HG02938 (cell line): ENCODE measurements around the gene OR2V1.
A peak's percentile ranks its signal among the peaks of the same experiment; 100 is the strongest.
"Not testable (repeated sequence)": the region's sequence is repeated elsewhere in the genome, so short reads cannot be mapped to it uniquely, and the experiment has no call there.

ENCODE experiments used
- ATAC-seq: cut with Tn5 transposase; IDR thresholded peaks from one replicate; pipeline ENCODE4 v1.9.1; 2021; ENCODE audit warnings: mild to moderate bottlenecking, moderate library complexity; ENCODE audit not compliant: unreplicated experiment

The OR2V1 gene

DNA sequence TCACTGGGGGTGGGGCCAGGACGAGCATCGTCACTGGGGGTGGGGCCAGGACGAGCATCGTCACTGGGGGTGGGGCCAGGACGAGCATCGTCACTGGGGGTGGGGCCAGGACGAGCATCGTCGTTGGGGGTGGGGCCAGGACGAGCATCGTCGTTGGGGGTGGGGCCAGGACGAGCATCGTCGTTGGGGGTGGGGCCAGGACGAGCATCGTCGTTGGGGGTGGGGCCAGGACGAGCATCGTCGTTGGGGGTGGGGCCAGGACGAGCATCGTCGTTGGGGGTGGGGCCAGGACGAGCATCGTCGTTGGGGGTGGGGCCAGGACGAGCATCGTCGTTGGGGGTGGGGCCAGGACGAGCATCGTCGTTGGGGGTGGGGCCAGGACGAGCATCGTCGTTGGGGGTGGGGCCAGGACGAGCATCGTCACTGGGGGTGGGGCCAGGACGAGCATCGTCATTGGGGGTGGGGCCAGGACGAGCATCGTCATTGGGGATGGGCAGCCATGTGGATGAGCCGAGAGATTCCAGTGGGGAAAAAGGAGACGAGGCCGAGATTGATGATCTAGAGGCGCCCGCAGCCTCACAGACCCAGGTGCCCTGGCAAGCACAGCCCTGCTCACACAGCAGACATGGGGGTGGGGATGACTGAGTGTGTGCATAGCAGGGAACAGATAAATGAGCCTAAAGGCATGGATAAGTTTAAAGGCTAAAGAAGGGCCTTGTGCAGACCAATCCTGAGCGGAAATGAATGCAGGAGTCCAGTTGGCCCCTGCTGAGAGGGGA is 30.0 kb upstream of the OR2V1 start:
- not testable (repeated sequence) for ATAC-seq

GRCh38 chr5:181160152-181160754 is 29.3 kb upstream of the OR2V1 start:
- ATAC-seq, result peak; percentile 63

- ATAC-seq, result peak; percentile 62
Observed at GRCh38 chr5:181159286-181160151, 28.6 kb upstream of the OR2V1 start.

GRCh38 chr5:181158869-181159268 is 27.9 kb upstream of the OR2V1 start:
- ATAC-seq, result no peak

GRCh38 chr5:181156758-181157157 is 25.8 kb upstream of the OR2V1 start:
- no peak for ATAC-seq

DNA sequence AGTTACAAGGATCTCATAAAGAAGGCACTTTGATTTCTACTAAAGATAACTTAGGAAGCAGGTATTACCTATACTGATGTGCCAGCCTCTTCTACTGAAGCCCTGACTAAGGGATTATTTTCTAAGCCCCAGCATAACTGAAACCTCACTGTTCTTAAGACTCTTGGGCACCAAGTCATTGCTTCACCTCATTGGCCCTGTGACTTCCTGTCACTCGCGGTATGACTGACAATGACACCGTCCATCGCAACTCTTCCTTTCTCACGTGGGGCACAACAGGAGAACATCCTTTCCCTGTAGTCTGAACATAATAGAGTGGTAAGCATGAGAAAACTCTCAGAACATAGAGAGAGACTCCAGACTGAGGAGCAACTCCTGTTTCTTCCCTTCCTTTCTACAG is 22.8 kb upstream of the OR2V1 start:
- ATAC-seq, result no peak

DNA sequence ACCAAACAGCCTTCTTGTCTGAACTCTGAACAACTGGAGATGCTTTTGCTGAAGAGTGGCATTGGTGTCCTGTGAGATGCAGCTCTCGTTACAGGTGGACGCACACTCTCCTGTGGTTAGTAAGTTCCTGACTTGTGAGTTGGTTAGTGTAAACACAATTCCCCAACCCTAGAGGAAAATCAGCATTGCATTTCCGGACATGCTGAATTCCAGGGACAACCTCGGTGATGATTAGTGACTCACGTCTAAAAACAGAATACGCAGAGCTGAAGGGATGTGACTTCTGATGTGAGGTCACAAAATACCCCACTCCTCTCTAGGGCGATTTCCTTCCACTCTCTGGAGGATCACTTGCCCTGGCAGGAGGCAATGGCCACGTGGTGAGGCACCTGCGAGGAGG is 21.4 kb upstream of the OR2V1 start:
- ATAC-seq, result no peak

- no peak for ATAC-seq
Observed at GRCh38 chr5:181151146-181151545, 20.2 kb upstream of the OR2V1 start.

DNA sequence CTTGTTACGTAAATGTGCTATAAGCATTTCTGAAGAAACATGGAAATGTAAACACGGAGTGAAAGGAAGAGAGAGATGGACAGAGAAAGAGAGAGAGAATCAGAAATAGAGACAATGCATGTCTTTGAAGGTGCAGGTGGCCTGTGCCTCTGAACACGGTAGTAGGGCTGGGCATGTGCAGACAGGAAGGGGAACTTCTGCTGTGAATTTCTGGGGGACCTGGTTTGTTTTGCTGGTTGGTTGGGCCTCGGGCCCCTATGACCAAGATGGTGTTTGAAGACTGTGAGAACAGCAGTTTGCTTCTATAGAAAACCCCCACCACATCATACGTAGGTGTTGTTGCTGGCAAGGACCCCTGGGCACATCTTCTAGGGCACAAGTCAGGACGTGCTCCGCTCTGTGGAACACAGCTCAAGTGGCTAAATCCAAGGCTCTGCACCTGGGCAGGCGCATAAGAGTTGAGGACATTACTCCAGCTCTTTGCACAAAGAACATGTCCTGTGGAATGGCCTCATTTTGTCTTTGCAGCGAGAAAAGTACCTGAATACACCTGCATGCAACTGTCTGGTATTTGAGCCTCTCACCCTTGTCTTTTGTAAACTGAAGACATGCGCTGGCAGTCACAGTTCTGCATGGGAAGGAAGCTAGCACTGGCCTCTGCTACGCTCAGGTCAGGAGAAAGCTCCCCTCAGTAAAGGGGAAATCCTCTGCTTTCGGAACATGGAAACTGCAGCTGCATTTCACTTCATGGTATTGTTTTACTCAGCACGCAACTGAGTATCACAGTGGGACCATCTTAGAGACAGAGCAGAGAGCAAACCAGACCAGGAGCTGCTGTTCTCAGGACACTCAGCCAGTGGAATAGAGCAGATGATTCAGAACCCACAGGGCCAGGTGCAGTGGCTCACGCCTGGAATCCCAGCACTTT is 19.1 kb upstream of the OR2V1 start:
- no peak for ATAC-seq

DNA sequence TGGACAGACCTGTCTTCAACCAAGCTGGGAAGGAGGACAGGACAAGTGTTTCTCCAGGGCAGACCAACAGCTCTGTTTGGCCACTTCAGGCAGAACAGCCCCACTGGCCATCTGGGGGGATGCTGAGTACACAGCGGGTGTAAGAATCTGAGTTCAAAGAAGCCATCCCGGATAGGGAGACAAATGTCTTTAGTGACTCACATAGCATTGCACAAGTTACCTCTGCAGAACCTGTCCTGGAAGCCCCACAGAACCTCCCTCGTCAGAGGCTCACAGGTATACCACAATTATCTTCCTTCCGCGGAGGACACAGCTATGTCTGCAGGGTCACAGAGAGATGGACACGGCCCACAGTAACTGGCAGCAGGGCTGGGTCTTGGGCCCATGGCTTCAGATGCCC is 18.4 kb upstream of the OR2V1 start:
- ATAC-seq, result no peak

GRCh38 chr5:181146927-181147636 is 16.1 kb upstream of the OR2V1 start, which contains the start of gene OR2V2:
Gene OR2V2 (plus strand): TSS chr5:181147586. CDS start chr5:181154943, 7,357 bp downstream.
- ATAC-seq, result not testable (repeated sequence)

DNA sequence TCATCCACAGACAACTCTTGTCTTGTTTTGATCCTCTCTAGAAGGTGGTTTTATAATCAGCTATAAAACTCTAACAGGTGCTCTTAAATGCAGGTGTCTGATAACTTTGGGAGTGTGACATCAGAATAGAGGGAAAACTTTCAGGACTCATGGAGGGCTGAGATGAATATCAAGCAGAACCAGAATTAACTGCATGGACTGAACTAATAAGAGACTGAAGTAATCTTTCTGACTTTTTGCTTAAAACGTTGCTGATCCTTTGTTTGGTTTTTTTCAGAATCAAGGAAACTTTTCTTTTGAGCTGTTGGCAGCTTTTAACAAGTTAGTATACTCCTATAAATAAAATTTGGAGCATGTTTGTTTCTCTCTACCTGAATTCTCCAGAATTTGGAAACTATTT is 14.2 kb upstream of the OR2V1 start:
- no peak for ATAC-seq

DNA sequence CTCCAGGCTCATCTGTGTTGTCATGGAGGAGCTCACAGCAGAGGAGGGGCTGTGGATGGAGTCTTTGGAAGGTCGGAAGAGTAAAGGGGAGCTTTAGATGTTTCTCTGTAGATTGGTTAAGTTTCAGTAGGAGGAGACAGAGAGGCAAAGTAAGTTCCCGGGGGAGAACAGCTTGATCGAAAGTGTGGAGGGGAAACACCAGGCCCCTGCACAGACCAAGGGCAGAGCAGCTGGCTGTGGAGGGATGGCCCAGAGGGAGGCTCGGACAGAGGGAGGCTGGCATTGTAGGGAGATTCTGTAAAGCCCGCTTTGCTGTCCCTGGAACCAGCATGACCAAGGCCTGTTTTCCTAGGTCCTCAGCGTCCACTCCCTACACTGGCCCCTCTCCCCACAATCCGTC is 11.1 kb upstream of the OR2V1 start:
- ATAC-seq, result no peak

GRCh38 chr5:181140766-181141165 is 9.8 kb upstream of the OR2V1 start:
- no peak for ATAC-seq

DNA sequence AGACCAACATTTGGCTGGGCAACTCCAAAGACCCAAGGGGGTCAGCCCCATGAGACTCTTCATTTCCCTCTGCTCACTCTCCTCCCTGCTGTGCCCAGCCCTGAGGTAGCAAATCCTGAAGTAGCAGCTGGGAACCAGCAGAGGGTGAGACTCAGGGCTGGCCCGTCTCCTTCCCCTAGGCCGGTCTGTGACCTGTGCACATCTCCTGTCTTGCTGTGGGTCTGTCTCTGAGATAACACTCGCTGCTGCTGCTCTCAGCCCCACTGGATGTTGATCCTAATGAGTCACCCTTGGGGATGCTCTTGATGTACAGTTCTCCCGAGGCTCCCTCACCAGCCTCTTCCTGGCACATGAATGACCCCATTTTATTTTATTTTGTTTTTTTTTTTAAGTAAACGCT is 7.3 kb upstream of the OR2V1 start:
- no peak for ATAC-seq

DNA sequence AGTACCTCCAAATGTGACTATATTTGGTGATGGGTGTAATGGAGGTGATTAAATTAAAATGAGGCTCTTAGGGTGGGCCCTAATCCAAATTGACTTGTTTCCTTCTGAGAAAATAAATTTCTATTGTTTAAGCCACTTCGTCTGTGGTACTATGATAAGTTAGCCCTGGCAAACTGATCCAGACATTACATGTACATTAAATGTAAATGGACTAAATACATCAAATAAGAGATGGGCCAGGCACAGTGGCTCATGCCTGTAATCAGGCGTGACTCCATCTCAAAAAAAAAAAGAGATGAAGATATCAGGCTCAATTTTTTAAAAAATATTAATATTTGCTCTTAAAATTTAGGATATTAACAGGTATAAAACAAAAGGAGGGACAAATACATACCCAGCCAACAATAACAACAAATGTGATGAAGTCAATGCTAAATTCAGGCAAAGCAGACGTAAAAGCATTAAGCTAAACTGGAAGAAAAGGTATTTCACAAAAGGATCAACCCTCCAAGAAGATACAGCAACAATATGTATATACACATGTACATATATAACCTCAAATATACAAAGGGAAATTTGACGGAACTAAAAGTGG is 5.5 kb upstream of the OR2V1 start:
- no peak for ATAC-seq

DNA sequence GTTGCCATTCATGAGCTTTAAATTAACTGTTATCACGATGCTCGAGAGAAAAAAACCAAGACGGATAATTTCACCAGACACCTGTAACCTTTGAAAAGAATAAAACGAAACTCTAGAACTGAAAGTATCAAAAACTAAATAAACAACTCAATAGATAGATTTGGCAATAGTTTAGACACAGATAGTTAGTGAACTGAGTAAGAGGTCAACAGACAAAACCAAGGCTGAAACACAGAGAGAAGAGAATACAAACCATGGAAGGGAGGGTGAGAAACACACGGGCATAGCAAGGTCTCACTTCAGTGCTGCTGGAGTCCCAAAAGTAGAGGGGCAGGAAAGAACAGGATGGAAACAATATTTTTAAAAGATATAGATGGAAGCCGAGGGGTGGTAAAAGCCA is 3.3 kb upstream of the OR2V1 start:
- no peak for ATAC-seq

GRCh38 chr5:181133610-181134231 is 2.8 kb upstream of the OR2V1 start:
- no peak for ATAC-seq

DNA sequence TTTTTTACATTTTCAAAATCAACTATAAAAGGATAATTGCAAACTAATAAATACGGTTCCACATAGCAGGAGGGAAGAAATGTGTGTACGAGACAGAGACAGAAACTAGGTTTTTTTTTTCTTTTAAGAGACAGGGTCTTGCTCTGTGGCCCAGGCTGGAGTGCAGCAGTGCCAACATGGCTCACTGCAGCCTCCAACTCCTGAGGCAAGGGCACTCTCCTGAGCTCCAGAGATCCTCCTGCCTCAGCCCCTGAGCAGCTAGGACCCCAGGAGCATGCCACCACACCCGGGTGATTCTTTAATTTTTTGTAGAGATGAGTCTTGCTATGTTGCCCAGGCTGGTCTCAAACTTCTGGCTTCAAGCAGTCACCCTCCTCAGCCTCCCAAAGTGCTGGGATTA is 2.1 kb upstream of the OR2V1 start:
- ATAC-seq, result no peak
